NB4 (cell line): ENCODE data around the gene FGF12.

Experiments used
- CTCF ChIP-seq: IDR thresholded peaks from one replicate; pipeline ENCODE4 v1.5.1; 2012; ENCODE audit warnings: low read depth, low read length
- POLR2A ChIP-seq: IDR thresholded peaks from 2 replicates; pipeline ENCODE4 v1.6.1; 2011; ENCODE audit warnings: mild to moderate bottlenecking; ENCODE audit not compliant: insufficient read length; ENCODE audit errors: extremely low read depth

DNA sequence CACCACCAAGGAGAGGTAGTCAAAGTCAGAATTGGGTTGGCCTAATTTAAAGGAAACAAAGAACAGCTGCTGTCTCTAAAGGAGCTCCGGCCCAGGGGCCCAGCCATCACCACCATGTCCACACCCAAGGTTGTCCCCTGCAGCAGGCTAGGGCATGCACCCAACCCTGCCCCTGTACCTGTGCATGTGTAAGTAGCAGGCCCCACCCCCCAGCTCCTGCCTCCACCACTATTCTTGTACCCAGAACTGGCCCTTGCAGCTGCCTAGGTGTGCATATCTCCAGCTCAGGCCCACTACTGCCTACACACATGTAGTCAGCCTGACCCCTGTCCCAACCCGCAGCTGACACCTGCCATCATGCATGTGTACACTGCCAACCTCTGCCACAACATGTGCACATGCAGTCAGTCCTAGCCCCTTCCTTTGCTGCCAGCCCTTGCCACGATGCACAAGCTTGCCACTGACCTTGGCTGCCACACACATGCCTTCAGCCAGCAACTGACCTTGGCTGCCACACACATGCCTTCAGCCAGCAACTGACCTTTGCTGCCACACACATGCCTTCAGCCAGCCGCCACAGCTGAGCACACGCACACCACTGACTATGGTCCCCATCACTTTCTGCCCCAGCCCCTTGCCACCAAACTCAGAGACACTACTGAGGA is 39.7 kb downstream of the FGF12 start:
- TF ChIP-seq CTCF, result no peak
- TF ChIP-seq POLR2A, result no peak
